Measurements from ENCODE around the gene USP17L19. TPM values are rescaled to one million over a fixed set of nuclear protein-coding genes. Genes with fewer than 3 reads are reported as not detected.

USP17L19 gene
- total RNA-seq, 1 experiment from 2014 or later, result not detected

Other genes with a start within 250 kb of the USP17L19 start
- not detected in 2 replicates for gene FAM90A26, start 83.0 kb upstream of the USP17L19 start, total RNA-seq (2014; rRNA removed; shearing (Covaris generic))
- gene USP17L10, start 42.7 kb upstream of the USP17L19 start, total RNA-seq (2014; rRNA removed; shearing (Covaris generic)), result not detected in 2 replicates
- gene USP17L11, start 38.0 kb upstream of the USP17L19 start, total RNA-seq (2014; rRNA removed; shearing (Covaris generic)), result not detected in 2 replicates
- gene USP17L12, start 33.2 kb upstream of the USP17L19 start, total RNA-seq (2014; rRNA removed; shearing (Covaris generic)), result not detected in 2 replicates
- not detected in 2 replicates for gene USP17L13, start 28.5 kb upstream of the USP17L19 start, total RNA-seq (2014; rRNA removed; shearing (Covaris generic))
- gene USP17L15, start 19.0 kb upstream of the USP17L19 start, total RNA-seq (2014; rRNA removed; shearing (Covaris generic)), result not detected in 2 replicates
- gene USP17L17, start 9.5 kb upstream of the USP17L19 start, total RNA-seq (2014; rRNA removed; shearing (Covaris generic)), result not detected in 2 replicates
- gene USP17L18, start 4.7 kb upstream of the USP17L19 start, total RNA-seq (2014; rRNA removed; shearing (Covaris generic)), result not detected in 2 replicates
- gene USP17L20, start 4.7 kb downstream of the USP17L19 start, total RNA-seq (2014; rRNA removed; shearing (Covaris generic)), result not detected in 2 replicates
- not detected in 2 replicates for gene USP17L21, start 9.5 kb downstream of the USP17L19 start, total RNA-seq (2014; rRNA removed; shearing (Covaris generic))
- not detected in 2 replicates for gene USP17L22, start 14.2 kb downstream of the USP17L19 start, total RNA-seq (2014; rRNA removed; shearing (Covaris generic))
- gene USP17L24, start 71.8 kb downstream of the USP17L19 start, total RNA-seq (2014; rRNA removed; shearing (Covaris generic)), result not detected in 2 replicates
- gene USP17L25, start 76.5 kb downstream of the USP17L19 start, total RNA-seq (2014; rRNA removed; shearing (Covaris generic)), result not detected in 2 replicates
- gene USP17L26, start 81.3 kb downstream of the USP17L19 start, total RNA-seq (2014; rRNA removed; shearing (Covaris generic)), result not detected in 2 replicates
- not detected in 2 replicates for gene USP17L5, start 86.0 kb downstream of the USP17L19 start, total RNA-seq (2014; rRNA removed; shearing (Covaris generic))
- gene USP17L27, start 90.8 kb downstream of the USP17L19 start, total RNA-seq (2014; rRNA removed; shearing (Covaris generic)), result not detected in 2 replicates
- gene USP17L28, start 95.5 kb downstream of the USP17L19 start, total RNA-seq (2014; rRNA removed; shearing (Covaris generic)), result not detected in 2 replicates
- gene USP17L29, start 100.3 kb downstream of the USP17L19 start, total RNA-seq (2014; rRNA removed; shearing (Covaris generic)), result not detected in 2 replicates
- not detected in 2 replicates for gene USP17L30, start 109.8 kb downstream of the USP17L19 start, total RNA-seq (2014; rRNA removed; shearing (Covaris generic))
- not detected in 2 replicates for gene DEFB131A, start 191.0 kb downstream of the USP17L19 start, total RNA-seq (2014; rRNA removed; shearing (Covaris generic))

Measured in G401 (cell line).